NCI-H345 (cell line): ENCODE results near the gene MARCHF5.
"Not testable (repeated sequence)": the region's sequence is repeated elsewhere in the genome, so short reads cannot be mapped to it uniquely, and the experiment has no call there.

Source experiments
- DNase-seq: peaks from one replicate; lab custom pipeline; 2025; lab: John Stamatoyannopoulos, UW

Gene MARCHF5

GRCh38 chr10:92305133-92306072 is 14.4 kb downstream of the MARCHF5 start:
- DNase-seq: no peak

GRCh38 chr10:92309272-92309671 is 18.3 kb downstream of the MARCHF5 start:
- no peak for DNase-seq

GRCh38 chr10:92313750-92314149 is 22.8 kb downstream of the MARCHF5 start:
- DNase-seq: no peak

GRCh38 chr10:92316610-92317009 is 25.6 kb downstream of the MARCHF5 start:
- DNase-seq: no peak

GRCh38 chr10:92323079-92323478 is 32.1 kb downstream of the MARCHF5 start:
- no peak for DNase-seq

GRCh38 chr10:92327445-92328433 is 36.8 kb downstream of the MARCHF5 start:
- DNase-seq: no peak

- DNase-seq: no peak
These were observed 38.0 kb downstream of the MARCHF5 start for GRCh38 chr10:92328993-92329392.

- not testable (repeated sequence) for DNase-seq
These were observed 39.0 kb downstream of the MARCHF5 start for GRCh38 chr10:92329927-92330326.

- DNase-seq: no peak
These were observed 51.8 kb downstream of the MARCHF5 start for GRCh38 chr10:92342796-92343195.

- not testable (repeated sequence) for DNase-seq
These were observed 54.6 kb downstream of the MARCHF5 start for GRCh38 chr10:92345575-92345974.

GRCh38 chr10:92347035-92347676 is 56.2 kb downstream of the MARCHF5 start:
- DNase-seq: not testable (repeated sequence)

GRCh38 chr10:92350411-92350810 is 59.4 kb downstream of the MARCHF5 start:
- no peak for DNase-seq

GRCh38 chr10:92354587-92354986 is 63.6 kb downstream of the MARCHF5 start:
- DNase-seq: no peak

GRCh38 chr10:92356041-92356440 is 65.1 kb downstream of the MARCHF5 start:
- DNase-seq: no peak

GRCh38 chr10:92363498-92363897 is 72.5 kb downstream of the MARCHF5 start:
- no peak for DNase-seq

GRCh38 chr10:92366412-92367021 is 75.5 kb downstream of the MARCHF5 start:
- DNase-seq: no peak

- no peak for DNase-seq
These were observed 87.0 kb downstream of the MARCHF5 start for GRCh38 chr10:92377962-92378361.

GRCh38 chr10:92381543-92381954 is 90.6 kb downstream of the MARCHF5 start:
- DNase-seq: no peak

GRCh38 chr10:92382631-92383030 is 91.7 kb downstream of the MARCHF5 start:
- no peak for DNase-seq

- no peak for DNase-seq
These were observed 93.8 kb downstream of the MARCHF5 start for GRCh38 chr10:92384741-92385140.

GRCh38 chr10:92385831-92386230 is 94.9 kb downstream of the MARCHF5 start:
- no peak for DNase-seq
